PC-9 (cell line): ENCODE results near the gene SCCPDH.

Source experiments
- CTCF ChIP-seq: fragments of 200-600 bp; sonication (generic); conservative IDR thresholded peaks from 2 replicates; pipeline ENCODE4 v1.6.1; 2017; ENCODE audit warnings: mixed run types, antibody characterized with exemption, mild to moderate bottlenecking, moderate library complexity
- EZH2 ChIP-seq: fragments of 200-600 bp; sonication (generic); IDR thresholded peaks from 2 replicates; pipeline ENCODE4 v1.8.0; 2017; ENCODE audit warnings: antibody characterized with exemption, low read depth

- no peak for TF ChIP-seq CTCF
- TF ChIP-seq EZH2 = no peak
Observed at GRCh38 chr1:246798107-246798506, 73.9 kb downstream of the SCCPDH start.
